Ovary (tissue), 9 donors: ENCODE measurements around the gene CNTNAP5. TPM values are rescaled to one million over a fixed set of nuclear protein-coding genes. Genes with fewer than 3 reads are reported as not detected.

ENCODE experiments used
- DNase-seq, 5 donors: peaks; one replicate each; pipeline ENCODE4 v3.0.0-alpha.2; 2019 to 2020
- H3K27ac ChIP-seq, 2 donors: fragments of 200-600 bp; one replicate each; pipeline versions ENCODE4 v1.5.1 to v1.8.0; 2019 to 2022
- H3K27me3 ChIP-seq: fragments of 200-600 bp; one replicate; pipeline ENCODE4 v1.8.0; 2022
- H3K36me3 ChIP-seq: fragments of 200-600 bp; sonication (generic); one replicate; pipeline ENCODE4 v1.5.1; 2019
- H3K4me1 ChIP-seq: one replicate; pipeline ENCODE4 v1.8.1; 2013; ENCODE audit warnings: mild to moderate bottlenecking, moderate library complexity; ENCODE audit not compliant: insufficient read depth
- H3K4me3 ChIP-seq: fragments of 200-600 bp; sonication (generic); one replicate; pipeline ENCODE4 v1.5.1; 2017
- H3K9me3 ChIP-seq, 2 donors: fragments of 200-600 bp in 1 of 2; sonication (generic) in 1 of 2; one replicate each; pipeline versions ENCODE4 v1.5.1 to v1.8.1; 2013 to 2019; ENCODE audit warnings: mild to moderate bottlenecking in 1 of 2, moderate library complexity in 1 of 2
- EP300 ChIP-seq: sonication (generic); formaldehyde crosslinking; IDR thresholded peaks from one replicate; pipeline ENCODE4 v1.6.1; 2017; ENCODE audit warnings: antibody characterized with exemption
- POLR2A ChIP-seq: fragments of 450-650 bp; IDR thresholded peaks from one replicate; pipeline ENCODE4 v1.6.1; 2017; ENCODE audit warnings: antibody characterized with exemption, mild to moderate bottlenecking, moderate library complexity
- WGBS, 3 donors: extraction: QIAGEN DNeasy Blood & Tissue Kit in 1 of 3; methylation state at CpG; one replicate each; pipeline versions ENCODE4 v1.1.5 to v1.1.7; 2013 to 2017; 5-methylcytosine and 5-hydroxymethylcytosine counted together
- intact Hi-C, 4 donors: fragments of 100-400 bp; cut with DNase I; formaldehyde crosslinking; loops; one replicate each; pipeline versions ENCODE4 v1.11.0 to v1.15.1; 2022 to 2023
- polyA plus RNA-seq, 2 donors: library from polyadenylated mRNA; stranded (reverse); fragments of 200-250 nt in 1 of 2; fragments of 350-450 nt in 1 of 2; fragmentation: Illumina TruSeq in 1 of 2; extraction: RNeasy Lipid Tissue Mini Kit (QIAGEN cat#74804) in 1 of 2; gene quantifications; one replicate each; pipeline ENCODE4 v1.2.3, GENCODE V29; 2013 to 2014
- total RNA-seq, 7 donors: library from RNA; depleted of rRNA in 2 of 7; stranded (reverse); fragments of >200 nt in 2 of 7; fragmentation: NEBNext Ultra II Directional in 3 of 7; extraction: Animal tissue kit (Norgen Biotek cat#: 25700) in 3 of 7; gene quantifications; one replicate each; pipeline versions ENCODE4 v1.1.0 to v1.2.4, GENCODE V29; 2016 to 2023
- TF ChIP-seq, protein P1 (sequence below), 3 donors: fragments of 450-650 bp in 2 of 3; fragments of 200-600 bp in 1 of 3; IDR thresholded peaks; one replicate each; pipeline versions ENCODE4 v1.5.1 to v1.8.0; 2016 to 2022; ENCODE audit warnings: antibody characterized with exemption in 3 of 3, mild to moderate bottlenecking in 1 of 3
- donor health status: DM: no; HTN: no; CAD: no; lungs with moderate emphysema.
- donor health status: DM: no; HTN: no; CAD: no.
- donor health status: Bipolar disorder and iron deficiency.
- donor health status: DM: yes; HTN: yes; CAD: no.
- donor health status: DM: no; HTN: no; CAD: no.
- donor health status: DM: yes; HTN: yes; CAD: no.

The CNTNAP5 gene
- total and polyA plus RNA-seq, 9 donors, result not detected

GRCh38 chr2:124756048-124756447 is 731.0 kb downstream of the CNTNAP5 start:
- TF ChIP-seq, protein P1, sequence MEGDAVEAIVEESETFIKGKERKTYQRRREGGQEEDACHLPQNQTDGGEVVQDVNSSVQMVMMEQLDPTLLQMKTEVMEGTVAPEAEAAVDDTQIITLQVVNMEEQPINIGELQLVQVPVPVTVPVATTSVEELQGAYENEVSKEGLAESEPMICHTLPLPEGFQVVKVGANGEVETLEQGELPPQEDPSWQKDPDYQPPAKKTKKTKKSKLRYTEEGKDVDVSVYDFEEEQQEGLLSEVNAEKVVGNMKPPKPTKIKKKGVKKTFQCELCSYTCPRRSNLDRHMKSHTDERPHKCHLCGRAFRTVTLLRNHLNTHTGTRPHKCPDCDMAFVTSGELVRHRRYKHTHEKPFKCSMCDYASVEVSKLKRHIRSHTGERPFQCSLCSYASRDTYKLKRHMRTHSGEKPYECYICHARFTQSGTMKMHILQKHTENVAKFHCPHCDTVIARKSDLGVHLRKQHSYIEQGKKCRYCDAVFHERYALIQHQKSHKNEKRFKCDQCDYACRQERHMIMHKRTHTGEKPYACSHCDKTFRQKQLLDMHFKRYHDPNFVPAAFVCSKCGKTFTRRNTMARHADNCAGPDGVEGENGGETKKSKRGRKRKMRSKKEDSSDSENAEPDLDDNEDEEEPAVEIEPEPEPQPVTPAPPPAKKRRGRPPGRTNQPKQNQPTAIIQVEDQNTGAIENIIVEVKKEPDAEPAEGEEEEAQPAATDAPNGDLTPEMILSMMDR (IDR thresholded peaks at IDR 0.05), result no peak
- TF ChIP-seq EP300, result no peak
- TF ChIP-seq POLR2A, result no peak
- DNase-seq, result no peak
- Histone ChIP-seq H3K4me3 (no peak overlapping the region), H3K27ac (no peak overlapping the region), H3K27me3 (no peaks in the 10 kb centered on the region), H3K36me3 (no peaks in the 10 kb centered on the region), H3K9me3 (no peaks in the 10 kb centered on the region), H3K4me1 (no peaks in the 10 kb centered on the region)
- intact Hi-C loops, result no loop called here
- WGBS, 3 donors, result 59 to 67% (median 67%) methylated on average over 4 of the region's 4 CpGs

- Histone ChIP-seq H3K27ac (no peak overlapping the region), H3K4me1 (no peaks in the 10 kb centered on the region), H3K36me3 (no peaks in the 10 kb centered on the region), H3K27me3 (no peaks in the 10 kb centered on the region), H3K4me3 (no peak overlapping the region), H3K9me3 (no peaks in the 10 kb centered on the region)
- no peak for DNase-seq
- 79 to 89% (median 86%) methylated on average over 1 of the region's 1 CpG for WGBS, 3 donors
- intact Hi-C loops, result no loop called here
- TF ChIP-seq, protein P1 (IDR thresholded peaks at IDR 0.05), result no peak
- TF ChIP-seq POLR2A (no peak), EP300 (no peak)
These were observed 737.3 kb downstream of the CNTNAP5 start for GRCh38 chr2:124762388-124762787.

DNA sequence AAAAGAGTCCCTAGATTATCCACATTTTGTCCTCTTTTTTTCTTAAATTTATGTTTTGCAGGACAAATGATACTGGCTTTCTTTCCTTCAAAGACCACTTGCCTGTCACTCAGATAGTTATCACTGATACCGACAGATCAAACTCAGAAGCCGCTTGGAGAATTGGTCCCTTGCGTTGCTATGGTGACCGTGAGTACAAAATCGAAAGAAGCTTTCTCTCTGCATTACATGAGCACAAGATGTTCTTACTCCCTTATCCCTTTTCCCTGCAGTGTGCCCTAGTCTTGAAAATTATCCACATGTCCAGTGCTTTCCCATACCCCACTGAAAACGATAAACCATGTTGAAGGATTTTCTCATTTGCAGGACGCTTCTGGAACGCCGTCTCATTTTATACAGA is 738.5 kb downstream of the CNTNAP5 start:
- TF ChIP-seq, protein P1 (IDR thresholded peaks at IDR 0.05), result no peak
- TF ChIP-seq EP300 (no peak), POLR2A (no peak)
- 88 to 91% (median 89%) methylated on average over 9 of the region's 9 CpGs for WGBS, 3 donors
- no peak for DNase-seq
- Histone ChIP-seq H3K36me3 (no peaks in the 10 kb centered on the region), H3K4me3 (no peak overlapping the region), H3K27ac (no peak overlapping the region), H3K27me3 (no peaks in the 10 kb centered on the region), H3K4me1 (no peaks in the 10 kb centered on the region), H3K9me3 (no peaks in the 10 kb centered on the region)
- intact Hi-C loops, result no loop called here

DNA sequence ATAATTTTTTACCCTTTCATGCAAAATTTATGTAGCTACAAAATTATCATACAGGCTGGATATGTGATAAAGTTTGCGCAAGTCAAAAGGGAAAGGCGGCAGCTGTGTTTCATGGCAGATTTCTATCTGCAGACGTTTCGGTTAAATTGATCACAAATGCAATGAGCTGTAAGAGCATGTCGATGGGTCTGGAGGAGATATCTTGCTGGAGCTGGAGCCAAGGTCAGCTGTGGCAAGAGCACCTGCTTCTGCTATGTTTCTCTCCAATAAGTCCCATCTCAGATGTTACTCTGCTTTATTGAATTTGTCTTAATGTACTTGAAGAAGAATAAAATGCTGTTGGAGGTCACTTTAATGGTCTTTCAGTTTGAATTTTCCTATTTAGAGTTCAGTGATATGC is 749.7 kb downstream of the CNTNAP5 start:
- Histone ChIP-seq H3K4me1 (no peaks in the 10 kb centered on the region), H3K27ac (no peak overlapping the region), H3K4me3 (no peak overlapping the region), H3K9me3 (no peaks in the 10 kb centered on the region), H3K36me3 (no peaks in the 10 kb centered on the region), H3K27me3 (no peaks in the 10 kb centered on the region)
- no peak for DNase-seq
- WGBS, 3 donors, result 59 to 81% (median 59%) methylated on average over 5 of the region's 5 CpGs
- intact Hi-C loops, result no loop called here
- TF ChIP-seq POLR2A (no peak), EP300 (no peak)
- TF ChIP-seq, protein P1 (IDR thresholded peaks at IDR 0.05), result no peak

- Histone ChIP-seq H3K27me3 (no peaks in the 10 kb centered on the region), H3K4me3 (no peak overlapping the region), H3K9me3 (no peaks in the 10 kb centered on the region), H3K4me1 (no peaks in the 10 kb centered on the region), H3K27ac (no peak overlapping the region), H3K36me3 (no peaks in the 10 kb centered on the region)
- TF ChIP-seq POLR2A (no peak), EP300 (no peak)
- TF ChIP-seq, protein P1 (IDR thresholded peaks at IDR 0.05), result no peak
- WGBS, 3 donors, result 67 to 86% (median 71%) methylated on average over 3 of the region's 3 CpGs
- intact Hi-C loops, result no loop called here
- DNase-seq, result no peak
These were observed 751.2 kb downstream of the CNTNAP5 start for GRCh38 chr2:124776332-124776731.
